GM18526 (cell line): ENCODE data around the gene SPATA24.

Experiments
- POLR2A ChIP-seq: IDR thresholded peaks from 3 replicates; pipeline ENCODE4 v1.6.1; 2011; ENCODE audit not compliant: insufficient read length; ENCODE audit errors: extremely low read depth

Gene SPATA24

GRCh38 chr5:139419226-139420192 lies 15.6 kb upstream of the SPATA24 start:
- TF ChIP-seq POLR2A: no peak

GRCh38 chr5:139418793-139419192 lies 14.9 kb upstream of the SPATA24 start:
- TF ChIP-seq POLR2A: no peak

GRCh38 chr5:139417214-139417613 lies 13.3 kb upstream of the SPATA24 start:
- no peak for TF ChIP-seq POLR2A

- no peak for TF ChIP-seq POLR2A
Observed at GRCh38 chr5:139416651-139417050, 12.8 kb upstream of the SPATA24 start.

- TF ChIP-seq POLR2A: no peak
Observed at GRCh38 chr5:139415869-139416268, 12.0 kb upstream of the SPATA24 start.

GRCh38 chr5:139415221-139415861 lies 11.5 kb upstream of the SPATA24 start:
- TF ChIP-seq POLR2A: no peak

- TF ChIP-seq POLR2A: no peak
Observed at GRCh38 chr5:139414581-139415130, 10.8 kb upstream of the SPATA24 start.

- TF ChIP-seq POLR2A: no peak
Observed at GRCh38 chr5:139413963-139414362, 10.1 kb upstream of the SPATA24 start.

GRCh38 chr5:139413153-139413552 lies 9.3 kb upstream of the SPATA24 start:
- no peak for TF ChIP-seq POLR2A

GRCh38 chr5:139410993-139411828 lies 7.3 kb upstream of the SPATA24 start:
- TF ChIP-seq POLR2A: no peak

- no peak for TF ChIP-seq POLR2A
Observed at GRCh38 chr5:139410121-139410992, 6.5 kb upstream of the SPATA24 start.

GRCh38 chr5:139408191-139408590 lies 4.3 kb upstream of the SPATA24 start:
- no peak for TF ChIP-seq POLR2A

GRCh38 chr5:139407517-139407916 lies 3.6 kb upstream of the SPATA24 start:
- no peak for TF ChIP-seq POLR2A

GRCh38 chr5:139406963-139407362 lies 3.1 kb upstream of the SPATA24 start:
- TF ChIP-seq POLR2A: no peak
